Karpas-422 (cell line): ENCODE results near the gene MLIP. TPM values are rescaled to one million over a fixed set of nuclear protein-coding genes. Genes with fewer than 3 reads are reported as not detected.

Experiments
- DNase-seq: peaks from one replicate; pipeline ENCODE4 v3.0.0-alpha.2; 2015
- H2AFZ ChIP-seq: fragments of 200-600 bp; sonication (generic); 2 replicates; pipeline ENCODE4 v1.6.1; 2014; ENCODE audit warnings: antibody characterized with exemption, low read length, mixed read lengths
- H3K27ac ChIP-seq: fragments of 200-600 bp; sonication (generic); 2 replicates; pipeline ENCODE4 v1.5.1; 2014; ENCODE audit warnings: mild to moderate bottlenecking, low read length, moderate library complexity
- H3K27me3 ChIP-seq: fragments of 200-600 bp; sonication (generic); 2 replicates; pipeline ENCODE4 v1.6.1; 2014; ENCODE audit warnings: low read length, mixed read lengths
- H3K36me3 ChIP-seq: fragments of 200-600 bp; sonication (generic); 2 replicates; pipeline ENCODE4 v1.6.1; 2014; ENCODE audit warnings: low read length, mixed read lengths; ENCODE audit not compliant: insufficient read depth
- H3K4me1 ChIP-seq: fragments of 200-600 bp; sonication (generic); 2 replicates; pipeline ENCODE4 v1.6.1; 2014; ENCODE audit warnings: mild to moderate bottlenecking, low read length, mixed read lengths
- H3K4me2 ChIP-seq: fragments of 200-600 bp; sonication (generic); 2 replicates; pipeline ENCODE4 v1.6.1; 2014; ENCODE audit warnings: low read length, low read depth, mild to moderate bottlenecking; ENCODE audit not compliant: poor library complexity, severe bottlenecking
- H3K4me3 ChIP-seq: fragments of 200-600 bp; sonication (generic); 2 replicates; pipeline ENCODE4 v1.5.1; 2014; ENCODE audit warnings: mild to moderate bottlenecking, antibody characterized with exemption, low read length, mixed read lengths
- H3K79me2 ChIP-seq: fragments of 200-600 bp; sonication (generic); 2 replicates; pipeline ENCODE4 v1.6.1; 2014; ENCODE audit warnings: mild to moderate bottlenecking, low read length, mixed read lengths
- H3K9ac ChIP-seq: fragments of 200-600 bp; sonication (generic); 2 replicates; pipeline ENCODE4 v1.6.0; 2014; ENCODE audit warnings: low read length
- H3K9me2 ChIP-seq: fragments of 200-600 bp; sonication (generic), shearing (Covaris generic); replicated peaks from 2 replicates; pipeline ENCODE4 v1.6.0; 2014; ENCODE audit warnings: mild to moderate bottlenecking, low read length, moderate library complexity; ENCODE audit not compliant: insufficient read depth
- H3K9me3 ChIP-seq: fragments of 300-700, 200-600 bp; sonication (generic); 2 replicates; pipeline ENCODE4 v1.6.1; 2014; ENCODE audit warnings: low read length, mixed read lengths
- H4K20me1 ChIP-seq: fragments of 200-600 bp; sonication (generic); 2 replicates; pipeline ENCODE4 v1.6.1; 2014; ENCODE audit warnings: mild to moderate bottlenecking, antibody characterized with exemption, low read length, low read depth; ENCODE audit not compliant: insufficient read depth
- total RNA-seq: library from RNA; depleted of rRNA; stranded (reverse); fragments of >200 nt; shearing (Covaris generic); gene quantifications from 2 replicates; pipeline ENCODE4 v1.2.3, GENCODE V29; 2014; ENCODE audit warnings: low replicate concordance

The MLIP gene
- total RNA-seq, 1 experiment from 2014 or later = not detected

DNA sequence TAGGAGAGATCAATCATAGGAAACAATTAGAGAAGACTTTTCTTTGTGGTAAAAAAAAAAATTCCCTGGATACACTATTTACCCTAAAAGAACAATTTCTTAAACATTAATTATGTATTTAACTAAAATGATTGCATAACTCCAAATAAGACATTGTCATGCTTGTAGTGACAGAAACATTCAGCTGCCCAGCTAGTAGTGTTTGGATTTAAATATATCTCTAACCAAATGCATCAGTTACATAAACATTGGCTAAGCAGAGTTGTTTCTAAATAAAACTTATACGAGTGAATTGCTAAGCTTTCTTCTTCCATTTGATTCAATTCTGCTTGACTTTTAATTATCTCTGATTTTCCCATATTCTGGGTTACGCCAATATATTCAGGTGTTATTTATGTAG, 23.7 kb downstream of the MLIP start:
- H3K9me3 ChIP-seq = no peaks in the 10 kb centered on the region; the same call in 1 of the 2 replicates
- DNase-seq = no peak
- no peaks in the 10 kb centered on the region for H3K79me2 ChIP-seq
- no peak overlapping the region for H3K9ac ChIP-seq
- H3K27ac ChIP-seq = no peak overlapping the region
- H2AFZ ChIP-seq = no peak overlapping the region
- no peaks in the 10 kb centered on the region for H3K4me1 ChIP-seq
- no peak overlapping the region for H3K4me3 ChIP-seq
- no peaks in the 10 kb centered on the region for H3K27me3 ChIP-seq
- no peak overlapping the region for H3K4me2 ChIP-seq
- H4K20me1 ChIP-seq = no peaks in the 10 kb centered on the region
- H3K36me3 ChIP-seq = no peaks in the 10 kb centered on the region
- no peaks in the 10 kb centered on the region for H3K9me2 ChIP-seq

DNA sequence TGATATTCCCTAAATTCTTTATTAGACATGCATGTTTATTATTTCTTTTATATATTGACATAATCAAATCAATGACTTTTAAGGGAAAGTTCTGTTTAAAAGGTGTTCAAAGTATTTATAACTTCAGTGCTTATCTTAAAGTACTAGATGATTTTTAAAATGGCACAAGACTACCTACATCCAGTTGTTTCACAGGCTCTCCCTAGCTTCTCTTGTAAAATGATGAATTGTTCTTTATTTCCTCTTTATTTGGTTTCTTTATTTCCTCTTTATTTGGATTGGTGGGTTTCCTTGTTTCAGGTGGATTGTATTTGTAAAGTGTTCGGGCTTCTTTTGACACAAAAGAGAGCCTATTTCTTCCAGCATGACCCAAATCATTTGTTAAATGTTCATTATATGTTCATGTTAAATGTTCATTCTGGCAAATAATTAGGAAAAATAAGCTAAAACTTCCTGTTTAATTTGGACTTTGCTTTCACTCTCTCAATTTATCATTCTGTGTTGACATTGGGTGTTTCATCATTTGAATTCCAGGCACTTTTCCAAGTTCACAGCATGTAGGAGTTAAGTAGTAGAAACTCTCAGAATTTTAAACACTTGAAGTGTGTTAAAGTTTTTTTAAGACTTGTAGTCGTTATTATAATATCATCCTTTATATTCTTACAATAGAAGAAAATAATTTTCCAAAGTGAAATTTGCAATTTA, 24.6 kb downstream of the MLIP start:
- no peaks in the 10 kb centered on the region for H3K27me3 ChIP-seq
- H3K9me3 ChIP-seq = no peaks in the 10 kb centered on the region; the same call in 1 of the 2 replicates
- no peak for DNase-seq
- H2AFZ ChIP-seq = no peak overlapping the region
- no peak overlapping the region for H3K27ac ChIP-seq
- H3K9ac ChIP-seq = no peak overlapping the region
- no peaks in the 10 kb centered on the region for H3K79me2 ChIP-seq
- H3K9me2 ChIP-seq = no peaks in the 10 kb centered on the region
- H3K4me3 ChIP-seq = no peak overlapping the region
- H3K4me1 ChIP-seq = no peaks in the 10 kb centered on the region
- H3K36me3 ChIP-seq = no peaks in the 10 kb centered on the region
- no peaks in the 10 kb centered on the region for H4K20me1 ChIP-seq
- no peak overlapping the region for H3K4me2 ChIP-seq

DNA sequence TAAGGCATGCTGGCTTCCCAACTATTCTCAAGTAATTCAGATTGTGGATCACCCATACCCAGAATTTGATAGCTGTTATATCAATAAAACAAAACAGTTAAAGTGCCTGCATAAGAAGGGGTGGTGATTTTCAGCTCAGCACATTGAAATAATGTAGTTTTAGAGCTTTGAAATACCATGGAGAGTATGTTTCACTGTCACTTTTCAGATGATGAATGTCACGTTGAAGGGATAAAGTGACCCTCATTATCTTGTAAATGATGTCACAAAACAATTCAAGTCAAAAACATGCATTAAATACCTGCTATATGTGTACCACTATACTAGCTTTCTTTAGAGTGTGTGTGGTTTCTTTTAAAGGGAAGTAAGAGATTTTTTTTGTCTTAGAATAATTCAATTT, 27.6 kb downstream of the MLIP start:
- no peak for DNase-seq

DNA sequence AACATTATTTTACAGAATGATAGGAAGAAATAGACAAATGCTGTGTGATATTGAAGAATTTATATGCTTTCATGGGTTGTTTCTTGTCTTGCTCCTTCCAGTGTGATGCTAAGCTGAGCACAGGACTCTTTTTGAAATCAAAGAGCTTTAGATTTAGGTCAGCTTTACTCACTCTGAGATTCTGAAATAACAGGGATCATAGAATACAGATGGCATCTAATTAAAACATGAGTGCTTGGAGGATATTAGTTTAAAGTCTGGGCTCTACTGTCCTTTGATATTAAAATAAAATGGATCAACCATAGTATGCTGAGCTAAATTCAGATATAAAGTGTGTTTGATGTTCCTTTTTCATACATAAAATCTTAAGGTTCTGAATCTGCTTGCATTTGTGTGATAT, 29.6 kb downstream of the MLIP start:
- DNase-seq = no peak
- Histone ChIP-seq H3K4me3 (no peak overlapping the region), H3K79me2 (no peaks in the 10 kb centered on the region), H3K36me3 (no peaks in the 10 kb centered on the region), H3K27ac (no peak overlapping the region), H3K4me1 (no peaks in the 10 kb centered on the region), H3K9me2 (no peaks in the 10 kb centered on the region), H3K27me3 (no peaks in the 10 kb centered on the region), H2AFZ (no peak overlapping the region), H3K4me2 (no peak overlapping the region), H4K20me1 (no peaks in the 10 kb centered on the region), H3K9ac (no peak overlapping the region), H3K9me3 (no peaks in the 10 kb centered on the region)

More for the DNA sequence above, 27.6 kb downstream of the MLIP start:
- Histone ChIP-seq H3K9me2 (no peaks in the 10 kb centered on the region), H3K27me3 (no peaks in the 10 kb centered on the region), H4K20me1 (no peaks in the 10 kb centered on the region), H3K36me3 (no peaks in the 10 kb centered on the region), H3K4me3 (no peak overlapping the region), H3K4me1 (no peaks in the 10 kb centered on the region), H3K9ac (no peak overlapping the region), H2AFZ (no peak overlapping the region), H3K9me3 (no peaks in the 10 kb centered on the region), H3K79me2 (no peaks in the 10 kb centered on the region), H3K4me2 (no peak overlapping the region), H3K27ac (no peak overlapping the region)

DNA sequence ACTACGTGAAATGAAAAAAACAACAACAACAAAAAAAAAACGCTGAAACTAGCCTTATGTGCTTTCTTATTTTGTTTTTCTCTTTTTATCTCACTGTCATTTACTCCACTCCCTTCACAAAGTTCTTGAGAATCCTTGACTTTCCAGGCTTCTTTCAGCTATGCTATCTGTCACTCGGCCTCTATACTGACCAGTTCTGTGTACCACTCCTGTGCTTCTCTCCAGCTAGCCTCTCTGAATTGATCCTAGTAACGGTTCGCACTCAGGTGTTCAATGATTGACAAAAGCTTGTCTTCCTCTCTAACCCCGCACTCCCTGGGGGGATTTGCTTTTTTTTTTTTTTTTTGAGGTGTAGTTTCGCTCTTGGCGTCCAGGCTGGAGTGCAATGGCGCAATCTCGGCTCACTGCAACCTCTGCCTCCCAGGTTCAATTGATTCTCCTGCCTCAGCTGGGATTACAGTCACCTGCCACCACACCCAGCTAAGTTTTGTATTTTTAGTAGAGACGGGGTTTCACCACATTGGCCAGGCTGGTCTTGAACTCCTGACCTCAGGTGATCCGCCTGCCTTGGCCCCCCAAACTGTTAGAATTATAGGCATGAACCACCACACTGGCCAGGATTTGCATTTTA, 31.8 kb downstream of the MLIP start:
- Histone ChIP-seq H4K20me1 (no peaks in the 10 kb centered on the region), H3K4me3 (no peak overlapping the region), H3K9me3 (no peaks in the 10 kb centered on the region), H2AFZ (no peak overlapping the region), H3K9me2 (no peaks in the 10 kb centered on the region), H3K9ac (no peak overlapping the region), H3K4me1 (no peaks in the 10 kb centered on the region), H3K27ac (no peak overlapping the region), H3K27me3 (no peaks in the 10 kb centered on the region), H3K4me2 (no peak overlapping the region), H3K79me2 (no peaks in the 10 kb centered on the region), H3K36me3 (no peaks in the 10 kb centered on the region)
- no peak for DNase-seq

DNA sequence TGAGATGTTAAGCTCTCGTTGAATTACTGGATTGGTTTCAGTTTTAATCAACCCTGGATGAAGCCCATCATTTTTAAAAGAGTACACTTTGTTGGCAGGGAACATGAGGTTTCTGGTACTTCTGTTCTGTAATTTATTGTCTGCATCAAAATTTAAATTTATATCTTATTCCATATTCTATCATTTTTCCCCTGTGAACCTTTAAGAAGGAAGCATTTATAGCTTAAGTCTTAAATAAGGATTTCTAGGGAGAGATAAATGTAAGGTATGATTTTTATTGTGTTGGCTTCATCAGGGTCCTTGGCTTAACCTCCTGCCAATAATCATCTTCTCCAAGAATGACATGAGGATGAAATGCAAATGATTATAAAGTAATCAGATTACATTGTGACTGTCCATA, 40.6 kb downstream of the MLIP start:
- Histone ChIP-seq H3K9me2 (no peaks in the 10 kb centered on the region), H3K27me3 (no peaks in the 10 kb centered on the region), H3K4me1 (no peaks in the 10 kb centered on the region), H3K36me3 (no peaks in the 10 kb centered on the region), H3K27ac (no peak overlapping the region), H3K9me3 (no peaks in the 10 kb centered on the region), H3K79me2 (no peaks in the 10 kb centered on the region), H4K20me1 (no peaks in the 10 kb centered on the region), H3K4me2 (no peak overlapping the region), H3K4me3 (no peak overlapping the region), H3K9ac (no peak overlapping the region), H2AFZ (no peak overlapping the region)
- no peak for DNase-seq

DNA sequence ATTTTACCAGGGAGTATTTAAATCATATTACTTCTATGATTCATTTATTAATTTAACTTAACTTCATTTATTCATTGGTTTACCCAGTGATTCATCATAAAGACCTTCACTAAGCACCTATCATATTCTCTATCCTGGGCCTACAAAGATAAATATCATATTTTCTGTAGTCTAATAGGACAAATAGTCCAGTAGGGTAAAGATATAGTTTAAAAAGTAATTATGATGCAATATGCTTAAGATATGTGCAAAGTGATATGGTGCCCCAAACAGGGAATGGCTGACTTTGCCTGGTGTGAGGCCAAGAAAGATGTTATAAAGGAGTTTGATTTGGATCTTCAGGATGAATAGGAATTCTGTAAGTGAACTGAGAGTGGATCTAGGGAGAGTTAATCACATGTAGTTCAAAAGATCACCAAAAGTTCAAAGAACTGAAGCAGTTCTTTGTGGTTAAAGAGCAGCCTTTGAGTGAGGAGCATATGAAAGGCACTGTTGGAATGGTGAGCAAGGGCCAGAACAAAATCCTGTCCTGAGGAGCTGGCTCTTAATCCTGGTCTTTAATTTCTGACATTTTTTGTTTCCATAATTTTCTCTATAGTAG, 45.5 kb downstream of the MLIP start:
- H2AFZ ChIP-seq = no peak overlapping the region
- no peaks in the 10 kb centered on the region for H3K9me3 ChIP-seq

DNA sequence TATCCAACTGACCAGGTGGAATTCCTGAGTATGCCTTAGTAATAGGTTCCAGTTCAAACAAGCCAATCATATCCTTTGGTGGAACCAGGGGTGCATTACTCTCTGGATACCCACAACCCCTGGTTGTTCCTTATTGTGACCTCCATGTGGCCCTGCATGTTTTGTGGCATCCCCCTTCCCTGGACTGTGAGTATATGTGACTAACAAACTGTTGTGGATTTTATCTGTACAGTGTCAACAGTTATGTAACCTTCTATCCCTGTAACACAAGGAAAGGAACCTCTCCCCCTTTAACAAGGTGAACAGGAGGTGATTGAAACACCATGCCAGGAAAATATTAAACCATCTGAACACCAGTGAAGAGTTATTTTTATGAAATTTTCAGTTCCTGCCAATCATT, 46.2 kb downstream of the MLIP start:
- H3K9me2 ChIP-seq = 0 out of 2 replicates have a peak, but pooled peaks cover 2% of the 10 kb centered on the region
- H3K9ac ChIP-seq = no peak overlapping the region
- no peak overlapping the region for H3K27ac ChIP-seq
- no peak overlapping the region for H3K4me2 ChIP-seq
- H3K4me1 ChIP-seq = no peaks in the 10 kb centered on the region
- H4K20me1 ChIP-seq = no peaks in the 10 kb centered on the region
- H3K79me2 ChIP-seq = no peaks in the 10 kb centered on the region
- no peak overlapping the region for H2AFZ ChIP-seq
- H3K4me3 ChIP-seq = no peak overlapping the region
- H3K9me3 ChIP-seq = no peaks in the 10 kb centered on the region
- DNase-seq = no peak
- no peaks in the 10 kb centered on the region for H3K36me3 ChIP-seq
- no peaks in the 10 kb centered on the region for H3K27me3 ChIP-seq

More for the DNA sequence above, 45.5 kb downstream of the MLIP start:
- DNase-seq = no peak
- Histone ChIP-seq H3K27ac (no peak overlapping the region), H3K27me3 (no peaks in the 10 kb centered on the region), H3K9me2 (0 out of 2 replicates have a peak, but pooled peaks cover 2% of the 10 kb centered on the region), H3K4me1 (no peaks in the 10 kb centered on the region), H3K9ac (no peak overlapping the region), H3K79me2 (no peaks in the 10 kb centered on the region), H3K4me2 (no peak overlapping the region), H3K36me3 (no peaks in the 10 kb centered on the region), H4K20me1 (no peaks in the 10 kb centered on the region), H3K4me3 (no peak overlapping the region)
